KMS-11 (cell line): ENCODE data around the gene SH3GL3.

Source experiments
- H2AFZ ChIP-seq: fragments of 200-600 bp; sonication (generic); 2 replicates; pipeline ENCODE4 v1.6.1; 2016; ENCODE audit warnings: antibody characterized with exemption, mixed run types, low read depth
- H3K27ac ChIP-seq: fragments of 200-600 bp; sonication (generic); 2 replicates; pipeline ENCODE4 v1.6.1; 2016; ENCODE audit warnings: mild to moderate bottlenecking, mixed run types
- H3K27me3 ChIP-seq: fragments of 200-600 bp; sonication (generic); 2 replicates; pipeline ENCODE4 v1.6.1; 2017; ENCODE audit warnings: mild to moderate bottlenecking, low read depth, mixed run types, moderate library complexity; ENCODE audit not compliant: insufficient read depth
- H3K36me3 ChIP-seq: fragments of 200-600 bp; sonication (generic); 2 replicates; pipeline ENCODE4 v1.6.1; 2017; ENCODE audit warnings: mild to moderate bottlenecking, mixed run types; ENCODE audit not compliant: insufficient read depth
- H3K4me1 ChIP-seq: fragments of 200-600 bp; sonication (generic); 2 replicates; pipeline ENCODE4 v1.6.1; 2016; ENCODE audit warnings: mild to moderate bottlenecking, low read depth, mixed run types; ENCODE audit not compliant: poor library complexity, severe bottlenecking
- H3K4me2 ChIP-seq: fragments of 200-600 bp; sonication (generic); 2 replicates; pipeline ENCODE4 v1.7.0; 2016; ENCODE audit warnings: mild to moderate bottlenecking, mixed run types
- H3K4me3 ChIP-seq: fragments of 200-600 bp; sonication (generic); IDR thresholded peaks from 2 replicates; pipeline ENCODE4 v1.6.1; 2017; ENCODE audit warnings: low read depth, low read length, mixed read lengths; ENCODE audit not compliant: insufficient read depth
- H3K79me2 ChIP-seq: fragments of 200-600 bp; sonication (generic); 2 replicates; pipeline ENCODE4 v1.6.1; 2016; ENCODE audit warnings: low read depth, mixed run types; ENCODE audit not compliant: insufficient read depth
- H3K9ac ChIP-seq: fragments of 200-600 bp; sonication (generic); 2 replicates; pipeline ENCODE4 v1.6.1; 2016; ENCODE audit warnings: mild to moderate bottlenecking, mixed run types
- H4K20me1 ChIP-seq: fragments of 200-600 bp; sonication (generic); 2 replicates; pipeline ENCODE4 v1.6.1; 2016; ENCODE audit warnings: mild to moderate bottlenecking, mixed run types; ENCODE audit not compliant: insufficient read depth
- CTCF ChIP-seq: fragments of 200-600 bp; sonication (generic); conservative IDR thresholded peaks from 2 replicates; pipeline ENCODE4 v1.6.1; 2017; ENCODE audit warnings: low read depth, mild to moderate bottlenecking, antibody characterized with exemption, low read length, moderate library complexity, mixed read lengths

SH3GL3 gene

GRCh38 chr15:83487519-83487918, 40.4 kb downstream of the SH3GL3 start:
- Histone ChIP-seq H3K4me1 (no peaks in the 10 kb centered on the region), H3K79me2 (no peaks in the 10 kb centered on the region), H4K20me1 (no peaks in the 10 kb centered on the region), H3K36me3 (no peaks in the 10 kb centered on the region), H3K27me3 (no peaks in the 10 kb centered on the region), H3K9ac (no peak overlapping the region), H3K4me2 (no peak overlapping the region), H3K27ac (no peak overlapping the region), H3K4me3 (no peak overlapping the region), H2AFZ (no peak overlapping the region)
- no peak for TF ChIP-seq CTCF

GRCh38 chr15:83489690-83490089, 42.5 kb downstream of the SH3GL3 start:
- no peak overlapping the region for H3K4me2 ChIP-seq
- H3K79me2 ChIP-seq, result no peaks in the 10 kb centered on the region
- H4K20me1 ChIP-seq, result no peaks in the 10 kb centered on the region
- no peak overlapping the region for H2AFZ ChIP-seq
- TF ChIP-seq CTCF, result no peak
- no peaks in the 10 kb centered on the region for H3K36me3 ChIP-seq
- no peak overlapping the region for H3K9ac ChIP-seq
- no peak overlapping the region for H3K27ac ChIP-seq
- H3K4me1 ChIP-seq, result no peaks in the 10 kb centered on the region
- H3K27me3 ChIP-seq, result no peaks in the 10 kb centered on the region
- H3K4me3 ChIP-seq, result no peak overlapping the region

GRCh38 chr15:83491486-83491885, 44.3 kb downstream of the SH3GL3 start:
- no peak for TF ChIP-seq CTCF
- Histone ChIP-seq H4K20me1 (no peaks in the 10 kb centered on the region), H3K36me3 (no peaks in the 10 kb centered on the region), H3K4me1 (no peaks in the 10 kb centered on the region), H3K27ac (no peak overlapping the region), H2AFZ (no peak overlapping the region), H3K4me2 (no peak overlapping the region), H3K27me3 (no peaks in the 10 kb centered on the region), H3K79me2 (no peaks in the 10 kb centered on the region), H3K9ac (no peak overlapping the region), H3K4me3 (no peak overlapping the region)

GRCh38 chr15:83496766-83497165, 49.6 kb downstream of the SH3GL3 start:
- no peak for TF ChIP-seq CTCF
- no peaks in the 10 kb centered on the region for H3K27me3 ChIP-seq
- no peaks in the 10 kb centered on the region for H3K36me3 ChIP-seq
- no peak overlapping the region for H3K4me3 ChIP-seq
- no peak overlapping the region for H3K9ac ChIP-seq
- no peaks in the 10 kb centered on the region for H3K4me1 ChIP-seq
- H3K27ac ChIP-seq, result no peak overlapping the region
- no peaks in the 10 kb centered on the region for H4K20me1 ChIP-seq
- H2AFZ ChIP-seq, result no peak overlapping the region
- H3K4me2 ChIP-seq, result no peak overlapping the region
- H3K79me2 ChIP-seq, result no peaks in the 10 kb centered on the region

- no peak overlapping the region for H3K4me2 ChIP-seq
Measured at GRCh38 chr15:83498374-83498773, 51.2 kb downstream of the SH3GL3 start.

More at GRCh38 chr15:83498374-83498773, 51.2 kb downstream of the SH3GL3 start:
- no peak overlapping the region for H3K27ac ChIP-seq
- H2AFZ ChIP-seq, result no peak overlapping the region
- no peaks in the 10 kb centered on the region for H3K4me1 ChIP-seq
- no peaks in the 10 kb centered on the region for H3K79me2 ChIP-seq
- no peaks in the 10 kb centered on the region for H3K27me3 ChIP-seq
- H3K4me3 ChIP-seq, result no peak overlapping the region
- no peaks in the 10 kb centered on the region for H4K20me1 ChIP-seq
- H3K9ac ChIP-seq, result no peak overlapping the region
- no peaks in the 10 kb centered on the region for H3K36me3 ChIP-seq
- no peak for TF ChIP-seq CTCF
